GM21526 (cell line): ENCODE measurements around the gene TMEM219.
"Not testable (repeated sequence)": the region's sequence is repeated elsewhere in the genome, so short reads cannot be mapped to it uniquely, and the experiment has no call there.

Experiments
- ATAC-seq: cut with Tn5 transposase; IDR thresholded peaks from one replicate; pipeline ENCODE4 v1.9.1; 2021; ENCODE audit warnings: moderate library complexity; ENCODE audit not compliant: unreplicated experiment, low FRiP score

TMEM219 gene

DNA sequence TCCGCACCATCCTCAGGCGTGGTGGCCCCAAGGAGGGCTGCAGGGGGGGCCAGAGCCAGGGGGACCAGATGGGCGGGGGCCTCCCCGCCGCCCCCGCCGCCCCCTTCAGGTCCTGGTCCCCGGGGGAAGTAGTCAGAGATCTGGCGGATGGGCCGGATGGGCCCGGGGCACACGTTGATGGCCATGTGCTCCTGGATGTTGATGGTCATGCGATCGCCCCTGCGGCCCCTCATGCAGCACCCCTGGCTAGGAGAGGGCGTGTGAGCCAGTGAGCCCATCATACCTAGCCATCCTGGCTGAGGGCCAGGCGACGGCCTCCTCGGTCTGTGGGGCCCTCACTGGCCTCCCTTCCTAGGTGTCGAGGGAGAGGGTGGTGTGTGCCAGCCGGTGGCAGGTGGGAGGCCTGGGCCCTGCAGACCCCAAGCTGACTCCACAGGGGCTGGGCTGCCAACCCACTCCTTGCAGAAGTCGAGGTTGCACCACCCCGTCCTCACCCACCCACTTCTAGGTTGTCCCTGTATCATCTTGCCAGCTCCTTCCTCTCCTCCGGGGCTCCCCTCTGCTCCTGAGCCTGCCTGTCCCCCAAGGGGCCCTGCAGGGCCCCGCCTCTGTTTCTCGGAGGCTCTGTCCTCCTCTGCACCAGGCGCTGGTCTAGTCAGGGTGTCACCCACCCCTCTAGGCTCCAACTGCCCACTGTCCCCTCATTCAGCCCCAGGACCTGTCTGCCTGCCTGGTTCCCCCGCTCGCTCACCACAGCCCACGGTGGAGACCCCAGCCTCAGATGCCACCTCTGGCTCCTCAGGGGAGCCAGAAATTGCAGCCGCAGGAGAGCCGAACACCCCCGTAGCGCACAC is 48.3 kb downstream of the TMEM219 start:
- no peak for ATAC-seq

DNA sequence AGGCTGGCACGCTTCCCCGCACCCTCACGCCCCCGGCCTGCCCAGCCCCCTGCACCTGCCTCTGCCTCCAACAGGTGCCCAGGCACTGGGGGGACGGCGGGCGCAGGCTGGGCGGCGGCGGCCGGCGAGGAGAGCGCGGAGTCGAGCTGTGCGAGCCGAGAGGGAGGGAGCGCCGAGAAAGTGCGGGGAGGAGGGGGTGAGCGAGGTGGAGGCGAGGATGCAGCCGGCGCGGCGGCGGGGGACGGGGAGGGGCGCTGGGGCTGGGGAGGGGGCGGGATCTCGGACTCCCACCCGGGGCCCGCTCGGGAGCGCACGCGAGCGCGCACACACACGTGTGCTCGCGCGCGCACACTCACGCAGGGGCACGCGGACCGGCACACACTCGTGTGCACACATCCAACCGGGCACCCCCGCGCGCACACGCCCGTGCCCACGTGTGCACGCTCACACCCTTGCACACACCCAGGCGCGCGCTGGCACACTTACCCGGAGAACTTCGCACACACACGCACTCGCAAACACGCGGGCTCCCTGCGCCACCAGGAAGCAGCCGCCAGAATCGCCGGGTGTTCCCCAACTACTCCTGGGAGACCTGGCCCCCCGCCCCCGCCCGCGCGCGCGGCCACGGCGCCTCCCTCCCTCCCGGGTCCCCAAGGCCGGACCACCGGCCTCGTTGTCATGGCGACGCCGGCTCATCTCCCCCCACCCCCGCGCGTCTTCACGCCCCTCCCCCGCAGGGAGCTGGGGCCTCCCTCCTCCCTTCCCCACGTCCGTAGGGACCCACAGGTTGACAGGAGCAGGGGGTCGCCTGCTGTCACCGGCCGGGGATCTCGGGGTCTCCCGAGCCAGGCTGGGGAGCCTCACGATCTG is 49.2 kb downstream of the TMEM219 start, which contains the start of gene DOC2A:
DOC2A (minus strand) TSS at position 184 of the 870 bp plus-strand sequence. CDS start 805 bp downstream, outside the sequence.
- ATAC-seq = no peak

DNA sequence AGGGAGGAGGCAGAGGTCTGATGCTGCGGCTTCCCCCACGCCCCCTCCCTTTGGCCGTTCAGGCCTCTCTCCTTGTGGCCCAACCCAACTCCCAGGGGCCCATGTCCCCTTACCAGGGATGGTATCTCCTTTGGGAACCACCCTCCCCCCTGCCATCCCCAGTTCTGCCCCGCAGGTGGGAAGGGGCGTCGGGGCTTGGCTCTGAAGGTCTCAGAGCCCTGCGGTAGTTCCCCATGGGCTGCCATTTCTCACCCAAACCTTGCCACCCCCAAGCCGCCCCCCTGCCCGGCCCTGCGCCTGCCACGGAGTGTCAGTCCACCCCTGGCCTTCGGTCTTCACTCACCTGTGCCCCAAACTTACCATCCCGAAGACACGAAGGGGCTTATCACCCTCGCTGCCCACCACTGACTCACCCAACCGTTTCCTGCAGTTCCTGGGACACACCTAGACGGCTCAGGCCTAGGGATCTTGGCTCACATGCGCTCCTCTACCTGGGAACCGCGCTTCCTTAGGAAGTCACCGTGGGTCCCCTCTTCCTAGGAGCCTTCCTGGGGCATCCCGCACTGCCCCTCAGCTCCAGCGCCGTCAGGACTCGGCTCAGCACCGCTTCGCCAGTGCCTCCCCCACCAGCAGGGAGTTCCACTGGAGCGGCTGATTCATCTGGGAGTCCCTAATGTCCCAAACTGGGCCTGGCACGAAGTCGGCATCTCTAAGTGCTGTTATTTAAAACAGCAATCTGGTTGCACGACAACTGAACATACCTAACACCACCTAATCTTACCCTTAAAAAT is 50.0 kb downstream of the TMEM219 start:
- ATAC-seq = no peak

DNA sequence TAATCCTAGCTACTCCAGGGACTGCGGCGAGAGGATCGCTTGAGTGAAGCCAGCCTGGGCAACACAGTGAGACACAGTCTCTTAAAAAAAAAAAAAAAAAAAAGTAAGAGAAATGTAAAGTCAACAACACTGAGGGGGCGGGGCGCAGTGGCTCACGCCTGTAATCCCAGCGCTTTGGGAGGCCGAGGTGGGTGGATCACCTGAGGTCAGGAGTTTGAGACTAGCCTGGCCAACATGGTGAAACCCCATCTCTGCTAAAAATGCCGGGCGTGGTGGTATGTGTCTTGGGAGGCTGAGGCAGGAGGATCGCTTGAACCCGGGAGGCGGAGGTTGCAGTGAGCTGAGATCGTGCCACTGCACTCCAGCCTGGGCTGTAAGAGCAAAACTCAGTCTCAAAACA is 50.7 kb downstream of the TMEM219 start:
- ATAC-seq = not testable (repeated sequence)

DNA sequence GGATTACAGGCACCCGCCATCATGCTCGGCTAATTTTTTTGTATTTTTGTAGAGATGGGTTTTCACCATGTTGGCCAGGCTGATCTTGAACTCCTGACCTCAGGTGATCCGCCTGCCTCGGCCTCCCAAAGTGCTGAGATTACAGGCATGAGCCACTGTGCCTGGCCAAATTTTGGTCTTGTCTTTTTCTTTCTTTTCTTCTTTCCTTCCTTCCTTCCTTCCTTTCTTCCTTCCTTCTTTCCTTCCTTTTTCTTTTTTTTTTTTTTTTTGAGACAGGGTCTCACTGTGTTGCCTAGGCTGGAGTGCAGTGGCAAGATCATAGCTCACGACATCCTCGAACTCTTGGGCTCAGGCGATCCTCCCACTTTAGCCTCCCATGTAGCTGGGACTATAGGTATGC is 53.6 kb downstream of the TMEM219 start:
- not testable (repeated sequence) for ATAC-seq

DNA sequence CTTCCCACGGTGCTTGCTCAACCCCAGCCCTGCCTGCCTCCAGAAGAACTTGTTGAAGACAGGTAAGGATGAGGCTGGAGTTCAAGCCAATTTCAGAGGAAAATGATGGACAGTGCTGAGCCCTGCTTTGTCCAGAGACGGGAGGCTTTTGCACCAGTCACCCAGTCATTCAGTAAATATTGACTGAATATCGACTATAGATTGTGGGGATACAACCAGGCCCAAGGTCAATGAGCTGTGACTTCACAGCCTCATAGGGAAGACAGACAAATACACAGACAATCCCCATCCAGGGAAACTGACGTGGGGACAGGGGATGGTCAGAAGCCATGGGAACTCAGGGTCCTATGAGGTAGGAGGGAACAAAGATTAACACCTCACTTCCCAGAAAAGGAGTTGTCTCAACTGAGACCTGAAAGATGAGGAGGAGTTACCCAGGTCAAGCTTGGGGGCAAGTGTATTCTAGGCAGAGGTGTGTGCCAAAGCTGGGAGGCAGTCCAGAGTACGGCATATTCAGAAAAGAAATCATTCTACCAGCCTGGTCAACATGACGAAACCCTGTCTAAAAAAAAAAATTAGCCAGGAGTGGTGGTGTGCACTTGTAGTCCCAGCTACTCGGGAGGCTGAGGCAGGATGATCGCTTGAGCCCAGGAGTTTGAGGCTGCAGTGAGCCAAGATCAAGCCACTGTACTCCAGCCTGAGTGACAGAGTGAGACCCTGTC is 54.8 kb downstream of the TMEM219 start:
- ATAC-seq = no peak

DNA sequence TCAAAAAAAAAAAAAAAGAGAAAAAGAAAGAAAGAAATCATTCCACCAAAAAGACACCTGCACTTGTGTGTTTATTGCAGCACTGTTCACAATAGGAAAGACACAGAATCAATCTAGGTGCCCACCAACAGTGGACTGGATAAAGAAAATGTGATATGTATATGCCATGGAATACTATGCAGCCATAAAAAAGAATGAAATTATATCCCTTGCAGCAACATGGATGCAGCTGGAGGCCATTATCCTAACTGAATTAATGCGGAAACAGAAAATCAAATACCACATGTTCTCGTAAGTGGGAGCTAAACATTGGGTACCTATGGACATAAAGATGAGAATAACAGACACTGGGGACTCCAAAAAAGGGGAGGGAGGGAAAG is 55.4 kb downstream of the TMEM219 start:
- no peak for ATAC-seq

DNA sequence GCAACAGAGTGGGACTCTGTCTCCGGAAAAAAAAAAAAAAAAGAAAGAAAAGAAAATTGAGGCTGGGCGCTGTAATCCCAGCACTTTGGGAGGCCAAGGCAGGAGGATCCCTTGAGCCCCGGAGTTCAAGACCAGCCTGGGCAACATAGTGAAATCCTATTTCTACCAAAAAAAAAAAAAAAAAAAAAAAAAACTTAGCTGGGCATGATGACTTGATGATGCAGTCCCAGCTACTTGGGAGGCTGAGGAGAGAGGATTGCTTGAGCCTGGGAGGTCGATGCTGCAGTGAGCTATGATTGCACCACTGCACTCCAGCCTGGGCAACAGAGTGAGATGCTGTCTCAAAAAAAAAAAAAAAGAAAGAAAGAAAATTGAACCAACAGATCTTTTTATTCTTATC is 56.1 kb downstream of the TMEM219 start:
- not testable (repeated sequence) for ATAC-seq

DNA sequence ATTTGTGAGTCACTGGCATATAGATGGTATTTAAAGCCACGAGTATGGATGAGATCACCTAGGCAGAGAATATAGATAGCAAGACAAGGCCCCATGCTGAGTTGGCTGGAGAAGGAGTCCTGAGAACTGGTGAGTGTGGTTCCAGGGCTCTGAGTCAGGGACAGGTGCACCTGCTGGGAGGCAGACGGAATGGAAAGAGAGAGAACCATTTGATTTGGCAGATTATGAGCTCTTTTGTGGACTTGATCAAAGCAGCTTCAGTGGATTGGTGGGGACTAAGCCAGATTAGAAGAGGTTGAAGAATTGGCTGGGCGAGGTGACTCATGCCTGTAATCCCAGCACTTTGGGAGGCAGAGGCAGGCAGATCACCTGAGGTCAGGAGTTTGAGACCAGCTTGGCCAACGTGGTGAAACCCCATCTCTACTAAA is 56.9 kb downstream of the TMEM219 start:
- ATAC-seq = no peak
